K562 (cell line): Measurements from ENCODE around the gene FOSL1. TPM values are rescaled to one million over a fixed set of nuclear protein-coding genes. Genes with fewer than 3 reads are reported as not detected.

ENCODE experiments used
- C11orf30 ChIP-seq: fragments of 450-650 bp; IDR thresholded peaks from 2 replicates; pipeline ENCODE4 v1.6.1; 2016; ENCODE audit warnings: low read depth, mild to moderate bottlenecking
- DDX20 ChIP-seq: fragments of 450-650 bp; IDR thresholded peaks from 2 replicates; pipeline ENCODE4 v1.6.1; 2016; ENCODE audit warnings: missing genetic modification characterization, low read depth, mild to moderate bottlenecking, missing compliant biosample characterization, moderate library complexity
- HNRNPH1 ChIP-seq: fragments of 200-400 bp; formaldehyde crosslinking; optimal IDR thresholded peaks from 2 replicates; pipeline ENCODE3; 2017; ENCODE audit warnings: low read depth, mild to moderate bottlenecking, low read length, moderate library complexity
- KDM4B ChIP-seq, 2 experiments: fragments of 450-650 bp in 1 of 2; sonication (generic) in 1 of 2; IDR thresholded peaks; 2 replicates each; pipeline ENCODE4 v1.6.1; 2016 to 2017; ENCODE audit warnings: borderline replicate concordance in 2 of 2, antibody characterized with exemption in 1 of 2, low read depth in 1 of 2, mild to moderate bottlenecking in 1 of 2
- NR2C2 ChIP-seq, 2 experiments: fragments of 200-800 bp in 1 of 2; sonication (Bioruptor generic) in 1 of 2; sonication (generic) in 1 of 2; formaldehyde crosslinking in 1 of 2; IDR thresholded peaks; 2 replicates each; pipeline versions ENCODE4 v1.6.1 to v1.8.0; 2016 to 2022; ENCODE audit warnings: mild to moderate bottlenecking in 1 of 2, missing compliant biosample characterization in 1 of 2, missing genetic modification characterization in 1 of 2, missing genetic modification reagents in 1 of 2
- RBFOX2 ChIP-seq: fragments of 200-400 bp; formaldehyde crosslinking; IDR thresholded peaks from 2 replicates; pipeline ENCODE4 v1.6.1; 2017; ENCODE audit warnings: low read depth, mild to moderate bottlenecking, low read length, moderate library complexity
- TAF15 ChIP-seq: fragments of 200-400 bp; formaldehyde crosslinking; IDR thresholded peaks from 2 replicates; pipeline ENCODE4 v1.6.1; 2017; ENCODE audit warnings: mild to moderate bottlenecking, low read depth, low read length, moderate library complexity
- ZNF311 ChIP-seq: fragments of 250-450 bp; sonication (Bioruptor Pico); IDR thresholded peaks from 2 replicates; pipeline ENCODE4 v1.4.0; 2020; ENCODE audit warnings: mild to moderate bottlenecking, moderate library complexity
- polyA plus RNA-seq, 8 experiments: library from polyadenylated mRNA; depleted of rRNA in 4 of 8; stranded (reverse) in 5 of 8; unstranded in 3 of 8; fragments of >200 nt; fragmentation: Nextera tagmentation in 2 of 8; fragmentation: Illumina TruSeq in 1 of 8; extraction: Ambion mirVana in 2 of 8; extraction: Trizol in 1 of 8; gene quantifications; 2 replicates each; pipeline versions ENCODE4 v1.2.1 to v1.2.3, GENCODE V29; 2011 to 2014; ENCODE audit warnings: inconsistent platforms in 1 of 8, missing spikeins in 1 of 8
- total RNA-seq, 7 experiments: library from RNA; depleted of rRNA in 6 of 7; stranded (reverse); fragments of >200 nt in 6 of 7; fragmentation: Illumina TruSeq in 2 of 7; extraction: Trizol in 2 of 7; gene quantifications; 2 replicates each; pipeline versions ENCODE4 v1.2.1 to v1.2.3, GENCODE V29; 2011 to 2021; ENCODE audit warnings: low replicate concordance in 1 of 7
- TF ChIP-seq, protein P1 (sequence below): fragments of 250-450 bp; sonication (Bioruptor Pico); IDR thresholded peaks from 2 replicates; pipeline ENCODE4 v1.5.0; 2020; ENCODE audit warnings: mild to moderate bottlenecking, borderline replicate concordance
- TF ChIP-seq, protein P2 (sequence below): sonication (generic); IDR thresholded peaks from 2 replicates; pipeline ENCODE4 v1.6.1; 2016

FOSL1 gene
- total and polyA plus RNA-seq, 9 of the 15 experiments (the other 6 are each of a cell fraction or from before 2014, with no cell fraction given) = 3.5 to 39.6 (median 10.0) TPM

DNA sequence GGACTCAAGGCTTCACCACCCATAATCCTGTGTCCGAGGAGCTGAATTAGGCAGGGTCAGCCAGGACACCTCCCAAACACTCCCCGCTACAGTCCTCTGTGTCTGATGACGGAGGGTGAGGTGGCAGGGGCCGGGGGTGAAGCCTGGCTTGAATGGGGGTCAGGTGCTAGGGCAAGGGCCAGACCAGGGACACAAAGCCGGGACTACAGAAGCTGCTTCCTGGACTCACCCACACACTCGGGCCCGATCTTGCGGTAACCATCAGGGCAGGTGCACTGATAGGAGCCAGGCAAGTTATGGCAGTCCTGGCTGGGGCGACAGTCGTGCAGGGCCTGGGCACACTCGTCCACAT is 29.9 kb downstream of the FOSL1 start (continued):
- TF ChIP-seq, protein P1, sequence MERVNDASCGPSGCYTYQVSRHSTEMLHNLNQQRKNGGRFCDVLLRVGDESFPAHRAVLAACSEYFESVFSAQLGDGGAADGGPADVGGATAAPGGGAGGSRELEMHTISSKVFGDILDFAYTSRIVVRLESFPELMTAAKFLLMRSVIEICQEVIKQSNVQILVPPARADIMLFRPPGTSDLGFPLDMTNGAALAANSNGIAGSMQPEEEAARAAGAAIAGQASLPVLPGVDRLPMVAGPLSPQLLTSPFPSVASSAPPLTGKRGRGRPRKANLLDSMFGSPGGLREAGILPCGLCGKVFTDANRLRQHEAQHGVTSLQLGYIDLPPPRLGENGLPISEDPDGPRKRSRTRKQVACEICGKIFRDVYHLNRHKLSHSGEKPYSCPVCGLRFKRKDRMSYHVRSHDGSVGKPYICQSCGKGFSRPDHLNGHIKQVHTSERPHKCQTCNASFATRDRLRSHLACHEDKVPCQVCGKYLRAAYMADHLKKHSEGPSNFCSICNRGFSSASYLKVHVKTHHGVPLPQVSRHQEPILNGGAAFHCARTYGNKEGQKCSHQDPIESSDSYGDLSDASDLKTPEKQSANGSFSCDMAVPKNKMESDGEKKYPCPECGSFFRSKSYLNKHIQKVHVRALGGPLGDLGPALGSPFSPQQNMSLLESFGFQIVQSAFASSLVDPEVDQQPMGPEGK = no peak
- TF ChIP-seq HNRNPH1 (no peak), NR2C2 (CRISPR knock-in tag; IDR thresholded peaks at IDR 0.05) (no peak), NR2C2 (tag; IDR thresholded peaks at IDR 0.05) (0 out of 2 replicates have a peak, but pooled peaks have one; percentile 45), ZNF311 (CRISPR knock-in tag) (no peak), C11orf30 (no peak), KDM4B (IDR thresholded peaks at IDR 0.05; ENCODE audit: borderline replicate concordance in 2 of 2, low read depth in 1 of 2) (no peak), DDX20 (tag) (no peak), RBFOX2 (0 out of 2 replicates have a peak, but pooled peaks have one; percentile 23), TAF15 (no peak)
- TF ChIP-seq, protein P2, sequence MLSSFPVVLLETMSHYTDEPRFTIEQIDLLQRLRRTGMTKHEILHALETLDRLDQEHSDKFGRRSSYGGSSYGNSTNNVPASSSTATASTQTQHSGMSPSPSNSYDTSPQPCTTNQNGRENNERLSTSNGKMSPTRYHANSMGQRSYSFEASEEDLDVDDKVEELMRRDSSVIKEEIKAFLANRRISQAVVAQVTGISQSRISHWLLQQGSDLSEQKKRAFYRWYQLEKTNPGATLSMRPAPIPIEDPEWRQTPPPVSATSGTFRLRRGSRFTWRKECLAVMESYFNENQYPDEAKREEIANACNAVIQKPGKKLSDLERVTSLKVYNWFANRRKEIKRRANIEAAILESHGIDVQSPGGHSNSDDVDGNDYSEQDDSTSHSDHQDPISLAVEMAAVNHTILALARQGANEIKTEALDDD = no peak
